Activated CD4-positive, CD25-positive, alpha-beta regulatory T cell treated with anti-CD3 and anti-CD28 coated beads, Interleukin-2, amount 50 U/mL, for 72 hours (primary cell): ENCODE measurements around the gene PHACTR1.

Experiments
- DNase-seq: peaks from one replicate; pipeline ENCODE4 v3.0.0; 2021

Gene PHACTR1

DNA sequence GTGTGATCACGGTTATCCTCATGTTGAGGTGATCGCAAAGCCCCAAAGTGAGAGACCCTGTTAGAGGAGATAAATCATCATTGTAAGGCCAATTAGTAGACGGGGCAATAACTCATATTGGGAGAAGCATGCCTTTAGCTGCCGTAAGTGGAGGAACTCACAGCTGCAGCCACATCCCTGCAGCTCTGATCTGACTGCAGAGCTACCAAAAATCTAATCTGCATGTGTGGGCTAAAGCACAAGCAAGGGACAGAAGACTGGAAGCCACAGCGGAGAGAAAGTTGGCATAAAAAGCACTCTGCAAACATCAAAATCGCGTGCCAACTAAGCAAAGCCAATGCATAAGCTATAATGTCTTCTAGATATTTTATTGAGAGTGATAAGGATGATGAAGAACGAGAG lies 532.0 kb downstream of the PHACTR1 start:
- no peak for DNase-seq

DNA sequence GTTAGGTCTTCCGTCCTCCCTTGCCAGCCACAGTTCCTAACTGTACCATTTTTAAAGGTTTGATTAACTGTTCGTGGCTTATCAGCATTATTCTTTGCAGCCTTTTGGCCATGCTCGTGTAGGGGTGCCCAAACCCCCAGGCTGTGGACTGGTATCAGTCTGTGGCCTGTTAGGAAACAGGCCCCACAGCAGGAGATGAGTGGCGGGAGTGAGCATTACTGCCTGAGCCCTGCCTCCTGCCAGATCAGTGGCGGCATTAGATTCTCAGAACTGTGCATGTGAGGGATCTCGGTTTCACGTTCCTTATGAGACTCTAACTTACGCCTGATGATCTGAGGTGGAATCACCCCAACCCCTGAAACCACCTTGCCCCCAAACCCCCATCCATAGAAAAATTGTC lies 532.4 kb downstream of the PHACTR1 start:
- no peak for DNase-seq

DNA sequence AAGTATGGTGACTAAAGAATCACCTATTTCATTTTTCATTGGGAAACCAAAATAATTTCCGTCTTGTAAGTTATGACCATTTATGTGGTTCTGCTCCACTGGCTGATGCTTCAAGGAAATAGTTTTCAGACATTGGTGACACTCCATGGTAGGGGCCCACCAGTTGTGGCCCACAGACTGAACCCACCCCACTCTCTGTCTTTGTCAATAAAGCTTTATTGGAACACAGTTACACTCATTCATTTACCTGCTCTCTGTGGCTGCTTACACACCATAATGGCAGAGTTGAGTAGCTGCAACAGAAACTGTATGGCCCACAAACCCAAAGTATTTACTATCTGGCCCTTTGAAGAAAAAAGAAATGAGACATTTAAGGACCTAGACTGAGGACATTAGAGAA lies 533.2 kb downstream of the PHACTR1 start:
- DNase-seq, result no peak

DNA sequence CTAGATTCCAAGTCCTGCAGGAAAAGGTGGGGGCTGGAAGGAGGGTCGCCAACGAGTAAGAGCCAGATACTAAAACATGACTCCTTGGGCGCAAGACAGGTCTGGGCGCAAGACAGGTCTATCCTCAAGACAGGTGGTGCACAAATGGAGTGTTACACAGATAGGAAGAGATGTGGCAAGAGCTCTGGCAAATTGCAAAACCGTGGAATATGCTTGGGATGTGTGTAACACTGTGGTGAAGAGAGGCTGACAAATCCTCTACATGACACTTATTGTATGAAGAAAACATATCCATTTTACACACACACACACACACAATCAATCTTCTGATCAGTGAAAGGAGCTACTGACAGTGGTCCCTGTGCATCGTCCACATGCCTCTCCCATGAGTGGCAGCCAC lies 534.1 kb downstream of the PHACTR1 start:
- no peak for DNase-seq

DNA sequence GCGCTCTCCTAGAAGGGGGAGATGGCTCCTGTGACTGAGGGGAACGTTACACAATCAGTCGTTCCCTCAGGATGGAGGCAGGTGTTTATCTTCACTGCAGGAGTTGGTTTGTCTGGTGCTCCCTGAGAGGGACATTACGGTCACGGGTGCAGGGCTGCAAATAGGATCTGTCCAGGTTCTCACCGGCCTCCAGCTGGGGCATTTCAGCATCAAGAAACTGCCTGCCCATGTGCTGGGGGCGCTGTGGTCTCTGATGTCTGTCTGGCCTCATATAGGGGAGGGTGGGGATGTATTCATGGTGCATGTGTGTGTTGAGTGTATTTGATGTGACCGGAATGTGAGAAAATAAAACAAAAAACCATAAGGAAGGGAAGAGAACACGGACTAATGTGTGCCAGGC lies 534.7 kb downstream of the PHACTR1 start:
- DNase-seq, result no peak

DNA sequence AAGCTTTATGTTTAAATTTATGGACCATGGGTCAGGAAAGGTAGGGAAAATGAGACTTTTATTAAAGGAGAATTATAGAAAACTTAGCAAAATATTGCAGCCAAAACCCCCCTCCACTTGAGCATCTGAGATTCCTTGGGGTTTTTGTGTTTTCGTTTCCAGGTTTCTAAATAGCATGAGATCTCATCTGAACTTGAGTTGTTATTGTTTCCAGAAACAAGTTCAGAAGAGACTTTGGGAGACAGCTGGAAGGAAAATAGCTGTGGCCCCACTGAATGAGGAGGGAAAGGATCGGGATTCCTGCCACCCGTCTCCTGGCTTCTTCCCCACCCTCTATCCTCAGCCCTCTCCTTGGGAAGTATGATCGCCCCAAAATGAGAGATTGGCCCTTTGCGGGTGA lies 536.2 kb downstream of the PHACTR1 start:
- no peak for DNase-seq

DNA sequence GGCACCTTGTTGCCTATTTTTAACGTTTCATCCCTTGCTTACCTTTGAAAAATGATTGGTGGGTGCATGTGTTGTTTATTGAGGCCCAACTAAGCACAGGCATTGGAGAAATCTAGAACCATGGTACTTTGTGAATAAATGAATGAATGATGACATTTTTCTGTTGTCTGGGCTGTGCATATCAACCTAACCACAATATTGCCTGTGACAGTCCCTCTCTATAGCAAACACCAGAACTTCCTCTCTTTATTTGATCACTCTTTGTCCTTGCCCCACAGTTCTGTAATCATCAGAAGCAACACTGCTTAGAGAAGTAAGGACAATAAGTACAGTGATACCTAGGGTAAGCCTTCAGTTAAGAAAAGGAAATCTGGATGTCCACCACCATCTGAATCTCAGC lies 536.7 kb downstream of the PHACTR1 start:
- DNase-seq, result no peak

DNA sequence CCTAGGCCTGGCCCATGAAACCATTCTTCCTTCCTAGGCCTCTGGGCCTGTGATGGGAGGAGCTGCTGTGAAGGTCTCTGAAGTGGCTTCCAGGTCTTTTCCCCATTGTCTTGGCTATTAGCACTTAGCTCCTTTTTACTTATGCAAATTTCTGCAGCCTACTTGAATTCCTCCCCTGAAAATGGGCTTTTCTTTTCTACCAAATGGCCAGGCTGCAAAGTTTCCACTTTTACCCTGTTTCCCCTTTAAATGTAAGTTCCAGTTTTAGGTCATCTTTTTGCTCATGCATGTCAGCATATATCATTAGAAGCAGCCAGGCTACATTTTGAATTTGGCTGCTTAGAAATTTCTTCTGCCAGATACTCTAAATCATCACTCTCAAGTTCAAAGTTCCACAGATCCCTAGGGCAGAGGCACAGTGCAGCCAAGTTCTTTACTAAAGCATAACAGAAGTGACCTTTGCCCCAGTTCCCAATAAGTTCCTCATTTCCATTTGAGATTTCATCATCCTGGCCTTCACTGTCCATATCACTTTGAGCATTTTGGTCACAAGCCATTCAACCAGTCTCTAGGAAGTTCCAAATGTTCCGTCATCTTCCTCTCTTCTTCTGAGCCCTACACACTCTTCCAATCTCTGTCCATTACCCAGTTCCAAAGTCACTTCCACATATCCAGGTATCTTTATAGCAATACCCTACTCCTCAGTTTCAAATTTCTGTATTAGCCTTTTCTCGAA lies 539.9 kb downstream of the PHACTR1 start:
- DNase-seq, result no peak

DNA sequence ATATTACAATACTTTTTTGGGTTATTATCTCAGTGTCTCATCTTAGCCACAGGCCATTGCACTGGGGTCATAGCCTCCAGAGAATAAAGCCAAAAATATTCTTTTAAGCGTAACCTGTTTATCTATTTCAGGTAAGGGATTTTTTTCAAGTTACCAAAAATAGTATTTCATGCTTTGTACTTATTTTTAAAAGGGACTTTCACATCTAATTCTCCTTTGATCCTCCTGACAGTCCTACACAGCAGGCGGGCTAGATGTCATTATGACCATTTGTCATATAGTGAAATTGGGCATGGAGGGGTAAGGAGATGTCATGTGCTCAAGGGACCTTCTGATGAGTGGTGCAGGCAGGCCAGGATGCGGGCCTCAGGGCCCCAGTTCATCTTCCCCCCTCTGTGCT lies 542.8 kb downstream of the PHACTR1 start:
- DNase-seq, result no peak

DNA sequence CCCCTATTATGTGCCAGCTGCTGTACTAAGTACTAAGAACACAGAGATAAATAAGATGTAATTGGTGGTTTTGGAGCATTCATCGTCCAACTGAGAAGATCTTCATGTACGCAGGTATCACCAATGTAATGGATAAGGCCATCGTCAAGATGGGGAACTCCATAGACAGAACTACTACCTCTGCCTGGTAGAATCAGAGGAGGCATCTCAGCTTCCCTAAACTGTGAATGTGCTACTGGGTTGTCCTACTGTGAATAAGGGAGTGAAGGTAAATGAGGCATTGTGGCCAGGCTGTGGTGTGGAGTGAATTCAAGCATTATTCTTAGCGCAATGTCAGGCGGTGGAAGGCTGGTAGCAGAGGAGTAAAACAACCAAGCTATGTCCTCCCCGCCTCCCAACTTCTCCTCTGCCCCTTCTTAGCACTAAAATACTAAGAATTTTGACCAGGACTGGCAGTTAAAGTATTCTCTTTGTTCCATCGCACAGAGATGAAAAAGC lies 543.6 kb downstream of the PHACTR1 start:
- no peak for DNase-seq

DNA sequence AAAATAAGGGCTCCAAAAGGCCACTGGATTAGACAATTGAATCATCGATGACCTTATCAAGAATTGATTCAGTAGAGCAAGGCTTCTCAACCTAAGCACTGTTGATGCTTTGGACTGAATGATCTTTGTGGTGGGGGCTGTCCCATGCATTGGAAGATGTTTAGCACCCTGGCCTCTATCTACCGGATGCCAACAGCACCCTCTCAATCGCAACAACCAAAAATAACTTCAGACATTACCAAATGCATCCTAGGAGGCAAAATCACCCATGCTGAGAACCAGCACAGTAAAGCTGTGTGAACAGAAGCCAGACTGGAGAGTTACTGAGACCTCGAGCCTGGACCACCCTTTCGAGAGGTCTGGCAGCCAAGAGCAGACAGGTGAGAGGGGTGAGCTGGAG lies 544.3 kb downstream of the PHACTR1 start:
- no peak for DNase-seq

DNA sequence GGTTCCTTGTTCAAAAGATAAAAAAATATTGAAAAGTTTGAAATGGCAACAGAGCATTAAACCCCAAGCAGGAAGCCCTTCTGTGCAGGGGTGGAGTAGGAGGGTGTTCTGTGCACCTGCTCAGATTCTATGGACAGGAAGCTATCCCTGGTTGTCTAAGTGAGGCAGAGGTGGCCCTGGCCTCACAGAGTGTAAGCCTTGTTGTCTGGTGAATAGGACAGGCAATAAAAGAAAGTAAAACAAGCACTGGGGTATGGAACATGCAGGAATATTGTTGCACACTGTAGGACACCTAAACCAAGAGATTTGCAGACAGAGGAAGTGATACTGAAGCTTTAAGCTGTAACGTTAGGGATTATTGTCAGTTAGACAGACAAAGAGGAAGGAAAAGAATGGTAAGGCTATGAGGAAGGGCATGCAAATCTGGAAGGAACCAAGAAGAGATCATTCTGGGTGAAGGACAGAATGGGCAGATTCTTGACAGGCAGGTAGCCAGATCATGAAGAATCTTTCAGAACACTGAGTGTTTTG lies 545.0 kb downstream of the PHACTR1 start:
- no peak for DNase-seq

DNA sequence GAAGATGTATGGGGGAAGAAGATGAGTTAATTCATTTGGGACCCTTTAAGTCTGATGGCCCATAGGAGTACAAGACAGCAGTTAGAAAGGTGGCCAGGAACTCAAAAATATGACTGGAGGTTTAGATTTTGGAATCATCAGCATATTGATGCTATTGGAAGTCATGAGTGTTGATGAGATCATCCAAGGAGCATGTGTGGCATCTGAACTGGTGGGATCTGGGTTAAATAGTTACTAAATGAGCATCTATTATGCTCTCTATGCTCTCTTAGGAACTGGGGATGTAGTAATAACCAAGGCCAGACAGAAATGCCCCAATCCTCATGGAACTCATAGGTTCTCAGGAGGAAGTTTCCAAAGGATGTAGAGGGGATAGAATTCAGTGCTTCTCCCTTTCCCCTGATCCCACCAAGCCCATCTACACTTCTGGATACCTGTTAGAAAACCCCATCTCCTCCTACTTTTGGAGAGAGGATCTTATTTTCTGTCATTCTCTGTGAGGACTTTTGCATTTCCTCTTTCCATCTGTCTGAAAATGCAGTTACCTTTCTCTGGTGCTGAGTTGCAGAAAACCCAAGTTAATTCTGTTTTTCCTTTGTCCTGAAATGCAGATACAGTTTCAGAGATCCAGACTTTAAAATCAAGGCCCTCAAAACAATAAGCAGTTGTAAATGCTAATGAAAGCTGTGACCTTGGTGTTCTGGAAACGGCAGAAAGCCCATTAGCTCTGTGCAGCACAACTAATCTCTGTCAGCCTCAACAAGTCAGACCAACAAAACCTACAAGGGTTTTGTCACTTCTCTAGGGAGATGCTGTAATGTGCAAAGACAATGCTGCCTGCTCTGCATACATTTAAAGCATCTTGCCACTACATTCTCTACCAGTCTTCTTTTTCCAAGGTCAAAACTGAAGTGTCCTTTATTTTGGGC lies 546.0 kb downstream of the PHACTR1 start:
- no peak for DNase-seq

DNA sequence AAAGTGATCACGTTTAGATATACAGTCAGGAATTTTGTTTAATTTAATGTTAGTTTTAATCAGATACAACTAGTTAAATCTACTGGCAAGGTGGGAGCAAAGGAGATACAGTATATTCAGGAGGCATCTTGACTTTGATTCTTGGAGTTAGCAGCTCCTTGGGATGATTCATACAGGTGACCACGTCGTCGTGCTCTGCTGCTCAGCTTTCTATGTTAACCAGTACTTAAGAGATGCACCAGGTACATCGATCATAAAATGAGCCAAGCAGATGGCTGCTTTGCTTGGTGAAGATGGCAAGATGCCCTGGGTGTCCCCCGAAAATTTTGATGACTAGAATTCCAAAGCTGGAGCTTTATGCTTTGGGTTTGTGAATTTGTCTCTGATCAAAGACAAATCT lies 547.1 kb downstream of the PHACTR1 start:
- no peak for DNase-seq

DNA sequence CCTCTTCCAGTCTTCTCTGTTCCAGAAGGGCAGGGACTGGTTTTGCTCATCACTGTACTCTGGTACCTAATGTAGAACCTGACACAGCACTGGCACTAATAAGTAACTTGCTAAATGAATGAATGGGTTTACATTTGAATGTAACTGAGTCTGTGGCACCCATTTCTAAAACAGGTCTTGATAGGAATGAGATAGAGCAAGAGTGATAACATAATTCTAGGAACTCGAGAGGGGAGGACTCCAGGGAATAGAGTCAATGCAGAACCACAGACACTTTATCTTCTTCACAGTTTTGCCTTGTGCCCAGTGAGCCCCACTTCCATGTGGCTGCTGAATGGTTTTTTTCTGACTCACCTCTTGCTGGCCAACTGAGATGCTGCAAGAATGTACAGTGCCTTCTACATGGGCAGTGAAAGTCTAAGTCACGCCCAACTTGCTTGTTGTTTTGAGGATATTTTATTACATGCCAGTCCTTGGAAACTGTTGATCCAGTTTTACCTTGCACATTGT lies 550.6 kb downstream of the PHACTR1 start:
- no peak for DNase-seq

DNA sequence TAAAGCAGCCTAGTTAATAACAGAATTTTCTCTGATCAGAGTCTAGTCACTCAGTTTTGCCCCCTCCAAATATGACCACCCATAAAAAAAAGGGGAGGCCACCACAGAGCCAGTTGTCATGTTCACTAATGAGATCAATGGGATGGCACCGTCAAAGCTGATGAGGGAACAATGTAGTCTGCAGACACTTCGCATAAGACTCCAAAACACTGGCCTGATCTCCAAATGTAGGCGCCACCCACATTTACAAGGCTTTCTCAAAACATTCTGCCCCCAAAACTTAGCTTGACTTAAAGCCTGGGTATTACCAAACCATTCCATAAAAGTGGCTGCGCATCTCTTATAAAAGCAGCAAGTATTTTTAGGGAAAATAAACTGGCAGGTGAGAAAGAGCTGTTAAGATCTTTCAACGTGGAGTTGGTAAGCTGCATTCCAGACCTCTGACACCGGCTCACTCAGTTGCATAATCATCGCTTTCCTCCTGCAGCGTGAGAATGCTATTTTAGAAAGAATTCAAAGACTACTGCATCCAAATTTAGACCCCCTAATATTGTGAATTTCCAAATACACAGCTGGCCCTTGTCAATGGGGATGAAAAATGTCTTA lies 552.4 kb downstream of the PHACTR1 start:
- DNase-seq, result no peak

DNA sequence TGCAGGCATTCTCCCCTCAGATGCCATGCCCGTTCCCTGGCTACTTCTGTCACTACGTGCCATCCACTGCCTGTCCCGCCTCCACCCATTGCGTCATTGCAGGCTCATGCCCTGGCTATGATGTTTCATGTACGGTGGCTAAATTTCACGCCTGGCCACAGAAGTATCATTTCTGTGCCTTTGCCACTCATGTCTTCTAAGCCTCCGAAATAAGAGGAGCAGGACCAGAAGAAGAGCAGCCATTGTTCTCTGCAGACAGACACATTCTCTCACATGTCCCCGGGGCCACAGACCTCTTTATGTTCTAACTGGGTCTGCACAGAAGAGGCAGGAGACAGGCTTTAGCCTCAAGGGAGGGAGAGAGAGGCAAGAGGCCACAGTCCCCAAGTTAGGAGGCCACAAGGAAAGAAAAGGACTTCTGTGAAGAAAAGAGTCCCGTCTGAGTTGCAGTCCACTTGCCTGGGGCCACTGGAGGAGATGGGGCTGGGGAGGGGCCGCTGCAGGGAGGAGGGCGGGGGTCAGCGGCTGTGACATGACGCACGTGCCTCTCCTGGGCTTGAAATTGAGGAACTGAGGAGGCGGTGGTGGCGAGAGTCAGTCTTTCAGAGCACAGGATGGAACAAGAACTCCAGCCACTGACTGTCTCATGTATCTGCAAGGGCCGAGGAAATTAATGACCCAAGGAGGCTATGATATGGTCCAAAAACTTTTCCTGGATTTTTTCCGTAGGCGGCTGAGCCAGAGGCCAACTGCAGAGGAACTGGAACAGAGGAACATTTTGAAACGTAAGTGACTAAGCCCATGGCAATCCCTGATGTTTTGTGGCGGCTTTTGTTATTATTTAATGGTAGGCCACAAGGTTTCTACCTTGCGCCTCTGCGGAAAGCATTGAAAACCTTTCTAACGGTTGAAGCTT lies 555.8 kb downstream of the PHACTR1 start:
- DNase-seq, result no peak

DNA sequence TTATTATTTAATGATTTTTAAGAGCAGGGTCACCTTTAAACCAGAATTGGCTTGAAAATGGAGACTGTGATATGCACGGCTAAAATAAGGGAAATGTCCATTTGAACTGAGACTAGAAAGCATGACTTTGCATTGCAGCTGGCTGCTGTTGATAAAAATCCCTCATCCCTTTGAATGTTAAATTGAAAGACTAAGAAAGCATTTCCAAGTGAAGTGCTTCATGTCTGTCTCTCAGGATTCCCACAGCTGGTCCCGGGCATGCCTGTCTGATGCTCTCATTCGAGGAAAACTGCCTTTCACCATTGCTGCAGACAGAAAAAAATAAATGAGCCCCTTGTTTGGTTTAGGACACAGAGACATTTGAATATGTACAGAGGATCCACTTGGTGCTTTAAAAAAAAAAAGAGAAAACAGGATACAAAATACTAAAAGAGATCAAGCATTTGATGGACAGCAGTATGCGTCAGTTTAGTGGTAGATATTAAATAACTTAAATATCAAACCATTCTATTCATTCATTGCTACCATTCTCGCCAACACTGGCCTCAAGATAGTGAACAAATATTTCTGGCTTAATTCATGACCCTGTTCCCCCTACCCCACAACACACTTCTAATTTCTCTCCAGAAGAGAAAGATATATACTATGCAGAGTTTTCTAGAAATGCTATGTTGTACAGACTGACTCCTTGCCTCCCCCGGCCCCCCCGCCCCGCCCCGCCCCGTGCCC lies 556.8 kb downstream of the PHACTR1 start:
- DNase-seq, result no peak

DNA sequence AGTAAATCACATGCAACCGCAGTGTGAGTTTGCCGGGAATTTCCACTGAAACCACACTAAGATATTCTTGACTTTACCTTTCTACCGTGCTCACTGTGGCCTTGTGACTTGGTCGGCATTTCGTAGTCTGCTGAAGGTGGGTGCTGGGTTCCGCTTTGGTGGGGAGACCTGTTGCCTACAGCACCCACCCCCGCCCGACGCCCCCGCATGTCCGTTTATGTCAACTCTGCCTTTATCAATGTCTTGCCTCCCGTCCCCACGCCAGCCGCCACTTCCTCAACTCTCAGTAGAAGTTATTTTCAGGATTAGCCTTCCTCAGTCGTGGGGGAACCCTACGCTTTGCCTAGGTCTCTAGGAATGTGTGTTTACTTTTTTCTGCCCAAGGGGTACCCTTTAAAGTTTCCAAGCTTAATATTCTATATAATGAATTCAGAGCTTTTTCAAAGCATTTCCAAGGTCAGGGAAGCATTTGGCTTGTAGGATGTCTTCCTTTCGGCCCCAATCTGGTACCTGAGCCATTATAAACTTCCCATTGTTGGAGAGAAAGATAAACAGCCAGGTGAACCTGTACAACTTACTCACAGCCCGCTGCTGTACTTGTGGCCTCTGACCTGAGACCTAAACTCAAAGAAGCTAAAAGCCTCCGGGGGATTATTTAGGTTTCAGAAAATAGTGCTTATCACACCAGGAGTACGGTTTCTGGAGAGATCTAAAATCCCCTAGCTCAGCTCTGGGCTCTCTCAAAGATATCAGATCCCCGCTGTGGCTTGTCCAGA lies 557.6 kb downstream of the PHACTR1 start:
- DNase-seq, result peak; percentile 53

DNA sequence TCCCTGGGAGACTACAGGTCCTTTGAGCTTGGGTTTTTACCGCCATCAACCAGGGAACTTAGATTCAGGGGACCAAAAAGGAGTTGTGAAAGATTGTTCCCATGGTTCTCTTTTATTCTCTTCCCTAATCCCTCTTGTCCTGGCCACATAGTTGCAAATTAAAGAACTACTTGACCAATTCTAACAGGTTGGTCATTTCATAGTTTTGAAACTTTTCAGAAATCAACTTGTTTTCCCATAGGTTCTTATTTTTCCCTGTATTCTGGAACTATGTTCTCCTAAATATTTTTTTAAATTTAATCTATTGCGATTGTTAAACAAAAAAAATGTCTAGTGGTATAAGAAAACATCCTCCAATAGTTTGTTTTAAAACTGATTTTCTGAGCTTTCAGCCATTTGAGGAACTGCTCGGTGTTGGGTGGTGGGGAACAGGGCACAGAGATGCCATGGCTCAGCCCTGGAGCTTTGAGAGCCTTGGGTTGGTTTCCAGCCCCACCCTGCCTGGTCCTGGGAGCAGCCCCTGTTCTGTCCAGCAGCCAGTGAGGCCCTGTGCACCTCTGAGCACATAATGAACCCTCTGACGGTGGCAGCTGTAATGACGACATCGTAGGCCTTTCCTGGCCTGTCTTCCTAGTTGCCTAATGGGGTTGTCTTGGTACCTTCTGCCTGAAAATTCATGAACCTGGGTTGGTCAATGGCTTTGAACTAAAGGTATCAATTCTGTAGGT lies 558.3 kb downstream of the PHACTR1 start:
- DNase-seq, result no peak
